H1 (cell line): ENCODE results near the gene MPP4. TPM values are rescaled to one million over a fixed set of nuclear protein-coding genes. Genes with fewer than 3 reads are reported as not detected.

Experiments
- CTCF ChIA-PET: fragments of 300-600 bp; sonication (Branson Sonifier 250); formaldehyde crosslinking; loops from one replicate; lab custom pipeline; 2021; ENCODE audit not compliant: partially characterized antibody; lab: Charles Lee
- POLR2A ChIA-PET: fragments of 300-600 bp; sonication (Branson Sonifier 250); formaldehyde crosslinking; loops from one replicate; lab custom pipeline; 2021; ENCODE audit warnings: inconsistent platforms; ENCODE audit not compliant: partially characterized antibody; lab: Charles Lee
- DNase-seq, 2 experiments: peaks; one replicate each; pipeline versions ENCODE4 v3.0.0 to v3.0.0-alpha.2; 2010 to 2022; ENCODE audit warnings: low spot score in 2 of 2, low read depth in 1 of 2, mixed read lengths in 1 of 2
- FAIRE-seq: peaks from 2 replicates; lab custom pipeline; 2011; peaks lifted over from hg19 to GRCh38; lab: Jason Lieb, UNC
- H2AFZ ChIP-seq: 2 replicates; pipeline ENCODE4 v1.8.1; 2012; ENCODE audit warnings: low read length, inconsistent platforms
- H2AK5ac ChIP-seq: 2 replicates; pipeline ENCODE4 v1.6.1; 2013; ENCODE audit warnings: low read depth, low read length
- H2BK120ac ChIP-seq: replicated peaks from 2 replicates; pipeline ENCODE3; 2013; ENCODE audit warnings: low read depth, low read length, inconsistent platforms
- H2BK12ac ChIP-seq: 2 replicates; pipeline ENCODE4 v1.6.1; 2013; ENCODE audit warnings: low read depth, low read length
- H2BK15ac ChIP-seq: 2 replicates; pipeline ENCODE4 v1.6.1; 2013; ENCODE audit warnings: low read length
- H2BK20ac ChIP-seq: 2 replicates; pipeline ENCODE4 v1.6.1; 2013; ENCODE audit warnings: low read length
- H2BK5ac ChIP-seq: 2 replicates; pipeline ENCODE4 v1.6.1; 2013; ENCODE audit warnings: low read depth, low read length
- H3K14ac ChIP-seq: 2 replicates; pipeline ENCODE4 v1.6.1; 2013; ENCODE audit warnings: inconsistent platforms; ENCODE audit not compliant: insufficient read length
- H3K18ac ChIP-seq: 2 replicates; pipeline ENCODE4 v1.6.1; 2013; ENCODE audit warnings: low read length; ENCODE audit errors: extremely low read depth
- H3K23ac ChIP-seq: 2 replicates; pipeline ENCODE4 v1.6.1; 2013; ENCODE audit warnings: inconsistent platforms; ENCODE audit not compliant: insufficient read length
- H3K23me2 ChIP-seq: 2 replicates; pipeline ENCODE4 v1.6.1; 2013; ENCODE audit warnings: low read depth, low read length
- H3K27ac ChIP-seq: 2 replicates; pipeline ENCODE4 v1.6.1; 2011; ENCODE audit warnings: low read depth, low read length, inconsistent platforms
- H3K27me3 ChIP-seq, 4 experiments: replicated peaks in 1 of 4; 1 replicate in 1 of 4; 2 replicates in 3 of 4; pipeline versions ENCODE4 v1.6.1 to v1.8.1; 2011 to 2013; ENCODE audit warnings: low read length in 3 of 4, mild to moderate bottlenecking in 3 of 4, inconsistent platforms in 2 of 4, mixed read lengths in 2 of 4, moderate library complexity in 1 of 4; ENCODE audit not compliant: control insufficient read depth in 3 of 4, insufficient read depth in 3 of 4; ENCODE audit errors: extremely low read depth in 1 of 4
- H3K36me3 ChIP-seq, 4 experiments: 2 replicates each; pipeline versions ENCODE4 v1.6.1 to v1.8.1; 2011 to 2013; ENCODE audit warnings: mild to moderate bottlenecking in 4 of 4, low read length in 3 of 4, moderate library complexity in 2 of 4, control low read depth in 1 of 4, inconsistent platforms in 1 of 4; ENCODE audit not compliant: insufficient read depth in 4 of 4, control insufficient read depth in 2 of 4
- H3K4ac ChIP-seq: replicated peaks from 2 replicates; pipeline ENCODE3; 2013; ENCODE audit warnings: low read length, low read depth, mixed read lengths, inconsistent platforms; ENCODE audit not compliant: insufficient read length
- H3K4me1 ChIP-seq, 4 experiments: replicated peaks in 1 of 4; 1 replicate in 1 of 4; 2 replicates in 3 of 4; pipeline versions ENCODE4 v1.6.1 to v1.8.1; 2011 to 2013; ENCODE audit warnings: low read length in 3 of 4, inconsistent platforms in 2 of 4, mixed read lengths in 1 of 4; ENCODE audit not compliant: insufficient read depth in 4 of 4, control insufficient read depth in 3 of 4
- H3K4me2 ChIP-seq, 2 experiments: 2 replicates each; pipeline versions ENCODE4 v1.6.1 to v1.8.1; 2011 to 2013; ENCODE audit warnings: low read depth in 2 of 2, low read length in 2 of 2, control low read depth in 1 of 2, inconsistent platforms in 1 of 2, mild to moderate bottlenecking in 1 of 2; ENCODE audit not compliant: insufficient read depth in 1 of 2
- H3K4me3 ChIP-seq, 4 experiments: fragments of 200-600, 300-600 bp in 1 of 4; sonication (generic), shearing (Covaris generic), sonication (Bioruptor Twin) in 1 of 4; 2 replicates each; pipeline versions ENCODE4 v1.5.1 to v1.8.1; 2011 to 2016; ENCODE audit warnings: low read length in 4 of 4, low read depth in 3 of 4, control low read depth in 2 of 4, inconsistent platforms in 2 of 4, mild to moderate bottlenecking in 2 of 4, mixed read lengths in 1 of 4, moderate library complexity in 1 of 4; ENCODE audit not compliant: insufficient read depth in 2 of 4; ENCODE audit errors: extremely low read depth in 1 of 4
- H3K56ac ChIP-seq: replicated peaks from 2 replicates; pipeline ENCODE3; 2013; ENCODE audit warnings: low read depth, mild to moderate bottlenecking, mixed read lengths, low read length, inconsistent platforms; ENCODE audit not compliant: insufficient read length
- H3K79me1 ChIP-seq: 2 replicates; pipeline ENCODE4 v1.6.1; 2013; ENCODE audit warnings: low read depth, low read length, control low read depth
- H3K79me2 ChIP-seq, 2 experiments: 2 replicates each; pipeline versions ENCODE4 v1.6.1 to v1.8.1; 2012 to 2013; ENCODE audit warnings: low read length in 2 of 2, mild to moderate bottlenecking in 2 of 2, inconsistent platforms in 1 of 2; ENCODE audit not compliant: insufficient read depth in 2 of 2, control insufficient read depth in 1 of 2
- H3K9ac ChIP-seq, 4 experiments: replicated peaks in 1 of 4; 1 replicate in 1 of 4; 2 replicates in 3 of 4; pipeline versions ENCODE4 v1.6.1 to v1.8.1; 2011 to 2013; ENCODE audit warnings: low read depth in 3 of 4, low read length in 3 of 4, control low read depth in 2 of 4, mild to moderate bottlenecking in 2 of 4, moderate library complexity in 2 of 4, inconsistent platforms in 1 of 4; ENCODE audit errors: extremely low read depth in 1 of 4
- H3K9me3 ChIP-seq, 2 experiments: 2 replicates each; pipeline versions ENCODE4 v1.6.1 to v1.8.1; 2012 to 2013; ENCODE audit warnings: mild to moderate bottlenecking in 2 of 2, moderate library complexity in 2 of 2, control low read depth in 1 of 2, inconsistent platforms in 1 of 2, low read depth in 1 of 2, low read length in 1 of 2, mixed read lengths in 1 of 2; ENCODE audit not compliant: insufficient read depth in 2 of 2
- H4K20me1 ChIP-seq, 2 experiments: replicated peaks in 1 of 2; 2 replicates each; pipeline versions ENCODE3 to v1.8.1; 2011 to 2013; ENCODE audit warnings: inconsistent platforms in 2 of 2, low read length in 2 of 2, mild to moderate bottlenecking in 1 of 2; ENCODE audit not compliant: insufficient read depth in 2 of 2, control insufficient read depth in 1 of 2
- H4K5ac ChIP-seq: 2 replicates; pipeline ENCODE4 v1.6.1; 2013; ENCODE audit warnings: low read length, low read depth, mixed read lengths, inconsistent platforms; ENCODE audit not compliant: insufficient read length
- H4K8ac ChIP-seq: 2 replicates; pipeline ENCODE4 v1.8.0; 2013; ENCODE audit warnings: mild to moderate bottlenecking, moderate library complexity, low read length, inconsistent platforms; ENCODE audit not compliant: insufficient read depth; ENCODE audit errors: extremely low read depth
- H4K91ac ChIP-seq: replicated peaks from 2 replicates; pipeline ENCODE3; 2013; ENCODE audit warnings: low read length, mixed read lengths, inconsistent platforms; ENCODE audit not compliant: insufficient read length
- BACH1 ChIP-seq: IDR thresholded peaks from 2 replicates; pipeline ENCODE4 v1.6.1; 2012; ENCODE audit warnings: low read length, improper control_type of control experiment
- CHD1 ChIP-seq: IDR thresholded peaks from 2 replicates; pipeline ENCODE4 v1.6.1; 2012; ENCODE audit warnings: low read depth, low read length, improper control_type of control experiment
- EZH2 ChIP-seq: fragments of 200-600 bp; sonication (generic); IDR thresholded peaks from 2 replicates; pipeline ENCODE4 v1.7.1; 2012; ENCODE audit warnings: low read depth, mild to moderate bottlenecking, moderate library complexity, low read length, inconsistent platforms; ENCODE audit not compliant: severe bottlenecking
- FOSL1 ChIP-seq: IDR thresholded peaks from 2 replicates; pipeline ENCODE4 v1.6.1; 2011; ENCODE audit warnings: mild to moderate bottlenecking, low read depth, low read length, moderate library complexity; ENCODE audit not compliant: insufficient read depth
- GABPA ChIP-seq: IDR thresholded peaks from 2 replicates; pipeline ENCODE4 v1.6.1; 2011; ENCODE audit warnings: mild to moderate bottlenecking, low read length, moderate library complexity, borderline replicate concordance; ENCODE audit not compliant: insufficient read depth
- HDAC2 ChIP-seq, 2 experiments: fragments of 300-600 bp in 1 of 2; sonication (generic) in 1 of 2; IDR thresholded peaks; 2 replicates each; pipeline ENCODE4 v1.6.1; 2011 to 2012; ENCODE audit warnings: low read depth in 2 of 2, low read length in 2 of 2, mild to moderate bottlenecking in 2 of 2, moderate library complexity in 2 of 2, borderline replicate concordance in 1 of 2, inconsistent platforms in 1 of 2
- RXRA ChIP-seq: IDR thresholded peaks from 2 replicates; pipeline ENCODE4 v1.6.1; 2011; ENCODE audit warnings: low read depth, mild to moderate bottlenecking, low read length, moderate library complexity; ENCODE audit not compliant: insufficient read depth
- SIN3A ChIP-seq, 2 experiments: IDR thresholded peaks in 1 of 2; conservative IDR thresholded peaks in 1 of 2; 2 replicates each; pipeline ENCODE4 v1.6.1; 2011 to 2012; ENCODE audit warnings: low read length in 2 of 2, improper control_type of control experiment in 1 of 2, low read depth in 1 of 2, mild to moderate bottlenecking in 1 of 2
- WGBS, 2 experiments: shearing (Covaris generic) in 1 of 2; methylation state at CpG; one replicate each; pipeline versions ENCODE4 v1.1.6 to v1.1.7; 2013 to 2015; ENCODE audit warnings: low lambda C conversion rate in 2 of 2, mixed read lengths in 2 of 2, inconsistent platforms in 1 of 2, low coverage in 1 of 2, missing lambda C conversion rate in 1 of 2; ENCODE audit not compliant: insufficient replicate concordance in 2 of 2, insufficient coverage in 1 of 2, insufficient read length in 1 of 2; ENCODE audit errors: extremely low coverage in 1 of 2, missing lambda C conversion rate in 1 of 2; 5-methylcytosine and 5-hydroxymethylcytosine counted together
- polyA plus RNA-seq, 7 experiments: library from polyadenylated mRNA; depleted of rRNA in 3 of 7; stranded (reverse) in 5 of 7; unstranded in 2 of 7; fragments of >200 nt in 5 of 7; fragments of 200-250 nt in 2 of 7; gene quantifications; 1 replicate in 5 of 7; 2 replicates in 1 of 7; 4 replicates in 1 of 7; pipeline versions ENCODE4 v1.2.1 to v1.2.3, GENCODE V29; 2011 to 2013; ENCODE audit warnings: missing spikeins in 2 of 7, mixed read lengths in 2 of 7
- total RNA-seq: library from RNA; stranded (reverse); fragmentation: NEBNext Ultra II Directional; extraction: Animal tissue kit (Norgen Biotek cat#: 25700); gene quantifications from 2 replicates; pipeline ENCODE4 v1.2.1, GENCODE V29; 2021
- TF ChIP-seq, protein P1 (sequence below), 3 experiments: IDR thresholded peaks; 1 replicate in 2 of 3; 2 replicates in 1 of 3; pipeline versions ENCODE4 v1.5.1 to v1.6.1; 2011; ENCODE audit warnings: low read length in 3 of 3, mild to moderate bottlenecking in 3 of 3, inconsistent platforms in 2 of 3, low read depth in 1 of 3, moderate library complexity in 1 of 3; ENCODE audit not compliant: insufficient read depth in 1 of 3; ENCODE audit errors: control extremely low read depth in 1 of 3

MPP4 gene
- total and polyA plus RNA-seq, 2 of the 8 experiments (the other 6 are each of a cell fraction or from before 2014, with no cell fraction given) = not detected

DNA sequence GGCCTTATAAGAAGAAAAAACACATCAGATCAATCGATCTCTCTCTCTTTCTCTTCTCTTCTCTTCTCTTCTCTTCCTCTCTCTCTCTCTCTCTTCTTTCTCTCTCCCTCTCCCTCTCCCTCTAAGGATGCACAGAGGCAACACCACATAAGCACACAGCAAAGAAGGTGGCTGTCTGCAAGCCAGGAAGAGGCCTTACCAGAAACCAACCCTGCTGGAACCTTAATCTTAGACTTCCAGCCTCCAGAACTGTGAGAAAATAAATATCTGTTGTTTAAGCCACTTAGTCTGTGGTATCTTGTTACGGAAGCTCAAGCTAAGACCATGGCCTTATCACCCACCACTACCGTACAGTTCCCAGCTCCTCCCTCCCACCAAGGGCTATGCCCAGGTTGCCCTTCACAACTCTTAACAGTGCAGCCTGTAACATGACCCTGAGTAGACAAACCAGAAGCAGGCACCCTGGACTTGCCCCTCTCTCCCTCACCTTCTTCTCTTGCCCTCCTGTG, 30.0 kb downstream of the MPP4 start:
- CTCF ChIA-PET = interaction anchor here (1.1 to 4.8 kb wide), 2 partner anchors 11 kb away, joined by 4 to 37 read pairs; no protein-coding TSS in a partner anchor
- TF ChIP-seq BACH1 (no peak), FOSL1 (no peak), RXRA (no peak), HDAC2 (IDR thresholded peaks at IDR 0.05; ENCODE audit: borderline replicate concordance in 1 of 2, low read depth in 2 of 2, low read length in 2 of 2) (no peak), EZH2 (no peak), GABPA (no peak), CHD1 (no peak), SIN3A (conservative IDR thresholded peaks at IDR 0.05 in 1 of 2, IDR thresholded peaks at IDR 0.05 in 1 of 2; ENCODE audit: low read depth in 1 of 2, low read length in 2 of 2) (no peak)
- TF ChIP-seq, protein P1, sequence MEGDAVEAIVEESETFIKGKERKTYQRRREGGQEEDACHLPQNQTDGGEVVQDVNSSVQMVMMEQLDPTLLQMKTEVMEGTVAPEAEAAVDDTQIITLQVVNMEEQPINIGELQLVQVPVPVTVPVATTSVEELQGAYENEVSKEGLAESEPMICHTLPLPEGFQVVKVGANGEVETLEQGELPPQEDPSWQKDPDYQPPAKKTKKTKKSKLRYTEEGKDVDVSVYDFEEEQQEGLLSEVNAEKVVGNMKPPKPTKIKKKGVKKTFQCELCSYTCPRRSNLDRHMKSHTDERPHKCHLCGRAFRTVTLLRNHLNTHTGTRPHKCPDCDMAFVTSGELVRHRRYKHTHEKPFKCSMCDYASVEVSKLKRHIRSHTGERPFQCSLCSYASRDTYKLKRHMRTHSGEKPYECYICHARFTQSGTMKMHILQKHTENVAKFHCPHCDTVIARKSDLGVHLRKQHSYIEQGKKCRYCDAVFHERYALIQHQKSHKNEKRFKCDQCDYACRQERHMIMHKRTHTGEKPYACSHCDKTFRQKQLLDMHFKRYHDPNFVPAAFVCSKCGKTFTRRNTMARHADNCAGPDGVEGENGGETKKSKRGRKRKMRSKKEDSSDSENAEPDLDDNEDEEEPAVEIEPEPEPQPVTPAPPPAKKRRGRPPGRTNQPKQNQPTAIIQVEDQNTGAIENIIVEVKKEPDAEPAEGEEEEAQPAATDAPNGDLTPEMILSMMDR (IDR thresholded peaks at IDR 0.05; ENCODE audit: control extremely low read depth in 1 of 3, insufficient read depth in 1 of 3, low read depth in 1 of 3, low read length in 3 of 3) = no peak

More for the DNA sequence above, 30.0 kb downstream of the MPP4 start:
- H3K56ac ChIP-seq = no peak overlapping the region
- POLR2A ChIA-PET = no interaction called here
- no peak overlapping the region for H2AFZ ChIP-seq
- H4K8ac ChIP-seq = no peak overlapping the region
- H3K9ac ChIP-seq = no peak overlapping the region
- no peak overlapping the region for H4K5ac ChIP-seq
- no peaks in the 10 kb centered on the region for H3K79me2 ChIP-seq
- no peak overlapping the region for H3K4ac ChIP-seq
- H3K27me3 ChIP-seq = no peaks in the 10 kb centered on the region
- no peak overlapping the region for H3K18ac ChIP-seq
- H3K4me3 ChIP-seq = no peak overlapping the region
- no peaks in the 10 kb centered on the region for H3K79me1 ChIP-seq
- no peak overlapping the region for H2BK120ac ChIP-seq
- H3K36me3 ChIP-seq = no peaks in the 10 kb centered on the region
- no peak overlapping the region for H2AK5ac ChIP-seq
- H3K27ac ChIP-seq = no peak overlapping the region
- WGBS, 2 experiments = 67% methylated on average over 3 of the region's 3 CpGs; no CpG with 5 or more reads in 1 of the 2 experiments
- no peaks in the 10 kb centered on the region for H3K9me3 ChIP-seq
- no peak overlapping the region for H3K4me2 ChIP-seq
- no peaks in the 10 kb centered on the region for H4K20me1 ChIP-seq
- H3K23ac ChIP-seq = no peak overlapping the region
- H3K14ac ChIP-seq = no peak overlapping the region
- H2BK5ac ChIP-seq = no peak overlapping the region
- FAIRE-seq (no peak), DNase-seq (no peak)
- H3K23me2 ChIP-seq = no peaks in the 10 kb centered on the region
- H2BK15ac ChIP-seq = no peak overlapping the region
- no peak overlapping the region for H2BK20ac ChIP-seq
- no peak overlapping the region for H4K91ac ChIP-seq
- H3K4me1 ChIP-seq = no peaks in the 10 kb centered on the region
- H2BK12ac ChIP-seq = no peak overlapping the region
